Tibial nerve (tissue), 4 donors: ENCODE data around the gene CDH12. TPM values are rescaled to one million over a fixed set of nuclear protein-coding genes. Genes with fewer than 3 reads are reported as not detected.

Experiments
- DNase-seq, 2 donors: peaks; one replicate each; pipeline ENCODE4 v3.0.0-alpha.2; 2019; ENCODE audit warnings: low spot score in 2 of 2
- H3K27ac ChIP-seq, 4 donors: fragments of 200-600 bp; sonication (generic) in 3 of 4; one replicate each; pipeline ENCODE4 v1.5.1; 2017 to 2019; ENCODE audit warnings: mild to moderate bottlenecking in 1 of 4
- H3K27me3 ChIP-seq, 2 donors: fragments of 200-600 bp; sonication (generic) in 1 of 2; one replicate each; pipeline versions ENCODE4 v1.5.1 to v1.6.0; 2017 to 2019
- H3K36me3 ChIP-seq, 3 donors: fragments of 200-600 bp; sonication (generic); one replicate each; pipeline ENCODE4 v1.5.1; 2018 to 2019
- H3K4me1 ChIP-seq, 4 donors: fragments of 200-600 bp; sonication (generic) in 3 of 4; one replicate each; pipeline ENCODE4 v1.5.1; 2017 to 2019
- H3K4me3 ChIP-seq, 4 donors: fragments of 200-600 bp; sonication (generic) in 3 of 4; one replicate each; pipeline ENCODE4 v1.5.1; 2017 to 2019; ENCODE audit warnings: mild to moderate bottlenecking in 1 of 4, moderate library complexity in 1 of 4
- H3K9me3 ChIP-seq, 4 donors: fragments of 200-600 bp; sonication (generic) in 3 of 4; one replicate each; pipeline ENCODE4 v1.5.1; 2017 to 2019
- CTCF ChIP-seq, 5 experiments: fragments of 200-600 bp in 3 of 5; fragments of 450-650 bp in 2 of 5; sonication (generic) in 3 of 5; IDR thresholded peaks; one replicate each; pipeline ENCODE4 v1.5.1; 2016 to 2019; ENCODE audit warnings: antibody characterized with exemption in 5 of 5, mild to moderate bottlenecking in 3 of 5, moderate library complexity in 2 of 5
- EP300 ChIP-seq, 2 donors: sonication (generic); formaldehyde crosslinking; IDR thresholded peaks; one replicate each; pipeline ENCODE4 v1.6.1; 2017; ENCODE audit warnings: antibody characterized with exemption in 2 of 2, mild to moderate bottlenecking in 1 of 2
- POLR2A ChIP-seq, 2 donors: fragments of 450-650 bp; IDR thresholded peaks; one replicate each; pipeline ENCODE4 v1.6.1; 2017; ENCODE audit warnings: antibody characterized with exemption in 2 of 2, mild to moderate bottlenecking in 2 of 2, moderate library complexity in 2 of 2
- WGBS, 2 donors: methylation state at CpG; one replicate each; pipeline ENCODE4 v1.1.5; 2018; 5-methylcytosine and 5-hydroxymethylcytosine counted together
- total RNA-seq, 4 donors: library from RNA; depleted of rRNA; stranded (reverse); fragments of >200 nt; gene quantifications; one replicate each; pipeline ENCODE4 v1.1.0, GENCODE V29; 2016

CDH12 gene
- total RNA-seq, 4 donors from 2014 or later = 0.30 TPM; not detected in 3

- no peaks in the 10 kb centered on the region for H3K4me1 ChIP-seq
- no peaks in the 10 kb centered on the region for H3K36me3 ChIP-seq
- 46 to 48% methylated on average over 3 of the region's 3 CpGs for WGBS, 2 donors
- H3K4me3 ChIP-seq = no peak overlapping the region
- H3K27ac ChIP-seq = no peak overlapping the region
- TF ChIP-seq EP300 (IDR thresholded peaks at IDR 0.05) (no peak), CTCF (IDR thresholded peaks at IDR 0.05) (no peak), POLR2A (IDR thresholded peaks at IDR 0.05) (no peak)
- peaks cover 0 to 5% (median 0%) of the 10 kb centered on the region in 4 donors for H3K9me3 ChIP-seq
- no peaks in the 10 kb centered on the region for H3K27me3 ChIP-seq
- DNase-seq = no peak
These were observed 990.2 kb downstream of the CDH12 start for GRCh38 chr5:21862986-21863385.

- H3K36me3 ChIP-seq = no peaks in the 10 kb centered on the region
- no peak overlapping the region for H3K4me3 ChIP-seq
- no peaks in the 10 kb centered on the region for H3K9me3 ChIP-seq
- no peak for DNase-seq
- TF ChIP-seq POLR2A (IDR thresholded peaks at IDR 0.05) (no peak), EP300 (IDR thresholded peaks at IDR 0.05) (no peak), CTCF (IDR thresholded peaks at IDR 0.05) (no peak)
- no peak overlapping the region for H3K27ac ChIP-seq
- H3K4me1 ChIP-seq = no peaks in the 10 kb centered on the region
- no peaks in the 10 kb centered on the region for H3K27me3 ChIP-seq
- 65 to 69% methylated on average over 2 of the region's 2 CpGs for WGBS, 2 donors
These were observed 994.7 kb downstream of the CDH12 start for GRCh38 chr5:21858441-21858840.

DNA sequence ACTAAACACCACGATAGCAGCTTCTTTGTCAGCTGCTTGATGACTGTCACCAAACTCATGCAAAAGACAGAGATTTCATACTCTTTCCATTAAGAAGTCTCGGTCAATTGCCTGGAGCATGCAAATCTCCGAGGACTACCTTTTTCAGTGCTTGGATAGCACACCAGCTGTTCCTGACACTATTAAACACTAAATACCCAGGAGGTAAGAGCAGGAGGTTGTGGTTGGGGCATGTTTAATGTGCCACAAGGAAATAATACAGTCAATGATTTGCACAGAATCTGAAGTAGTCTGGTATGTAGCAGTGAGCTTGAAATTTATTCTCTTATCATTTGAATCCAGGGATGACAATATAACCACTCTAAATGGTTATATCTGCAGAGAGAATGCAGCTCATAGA is 996.2 kb downstream of the CDH12 start:
- no peak for DNase-seq

GRCh38 chr5:21847300-21847699 is 1005.8 kb downstream of the CDH12 start:
- no peaks in the 10 kb centered on the region for H3K27me3 ChIP-seq
- TF ChIP-seq POLR2A (IDR thresholded peaks at IDR 0.05) (no peak), CTCF (IDR thresholded peaks at IDR 0.05) (no peak), EP300 (IDR thresholded peaks at IDR 0.05) (no peak)
- H3K4me1 ChIP-seq = no peaks in the 10 kb centered on the region
- H3K9me3 ChIP-seq = no peaks in the 10 kb centered on the region
- H3K27ac ChIP-seq = no peak overlapping the region
- no peak for DNase-seq
- 46 to 59% methylated on average over 2 of the region's 2 CpGs for WGBS, 2 donors
- no peak overlapping the region for H3K4me3 ChIP-seq
- H3K36me3 ChIP-seq = no peaks in the 10 kb centered on the region

More for the DNA sequence above, 996.2 kb downstream of the CDH12 start:
- TF ChIP-seq EP300 (IDR thresholded peaks at IDR 0.05) (no peak), POLR2A (IDR thresholded peaks at IDR 0.05) (no peak), CTCF (IDR thresholded peaks at IDR 0.05) (no peak)
- no peak overlapping the region for H3K27ac ChIP-seq
- no peaks in the 10 kb centered on the region for H3K36me3 ChIP-seq
- WGBS, 2 donors = 48 to 51% methylated on average over 3 of the region's 3 CpGs
- no peaks in the 10 kb centered on the region for H3K4me1 ChIP-seq
- no peak overlapping the region for H3K4me3 ChIP-seq
- H3K27me3 ChIP-seq = no peaks in the 10 kb centered on the region
- H3K9me3 ChIP-seq = no peaks in the 10 kb centered on the region

GRCh38 chr5:21844960-21845359 is 1008.2 kb downstream of the CDH12 start:
- DNase-seq = no peak
- Histone ChIP-seq H3K4me1 (no peaks in the 10 kb centered on the region), H3K27me3 (no peaks in the 10 kb centered on the region), H3K9me3 (no peaks in the 10 kb centered on the region), H3K27ac (no peak overlapping the region), H3K36me3 (no peaks in the 10 kb centered on the region), H3K4me3 (no peak overlapping the region)
- no peak for TF ChIP-seq CTCF (IDR thresholded peaks at IDR 0.05)
- no peak for TF ChIP-seq POLR2A (IDR thresholded peaks at IDR 0.05)
- TF ChIP-seq EP300 (IDR thresholded peaks at IDR 0.05) = no peak
- 91 to 97% methylated on average over 1 of the region's 1 CpG for WGBS, 2 donors
